Left renal cortex interstitium (tissue), 4 donors: Measurements from ENCODE around the gene PDE2A. TPM values are rescaled to one million over a fixed set of nuclear protein-coding genes. Genes with fewer than 3 reads are reported as not detected.
"Not testable (repeated sequence)": the region's sequence is repeated elsewhere in the genome, so short reads cannot be mapped to it uniquely, and the experiment has no call there.

ENCODE experiments used
- DNase-seq, 4 donors: peaks; one replicate each; pipeline ENCODE4 v3.0.0-alpha.2; 2013; ENCODE audit warnings: low read depth in 4 of 4, low spot score in 2 of 4, missing footprints in 1 of 4
- polyA plus RNA-seq, 4 donors: library from polyadenylated mRNA; unstranded; fragments of 120-200 nt; gene quantifications; one replicate each; pipeline ENCODE4 v1.2.1, GENCODE V29; 2013; ENCODE audit not compliant: insufficient read length in 4 of 4

The PDE2A gene
- polyA plus RNA-seq, 4 donors = 12.7 to 16.5 (median 13.4) TPM

GRCh38 chr11:72561856-72562255 lies 112.4 kb downstream of the PDE2A start:
- no peak for DNase-seq

- not testable (repeated sequence) for DNase-seq
Observed at GRCh38 chr11:72560864-72561263, 113.4 kb downstream of the PDE2A start.

GRCh38 chr11:72556433-72556832 lies 117.8 kb downstream of the PDE2A start:
- no peak for DNase-seq

- not testable (repeated sequence) for DNase-seq
Observed at GRCh38 chr11:72555014-72555522, 119.2 kb downstream of the PDE2A start.

- no peak for DNase-seq
Observed at GRCh38 chr11:72553706-72554105, 120.5 kb downstream of the PDE2A start.

- DNase-seq = no peak
Observed at GRCh38 chr11:72552399-72552910, 121.8 kb downstream of the PDE2A start.

GRCh38 chr11:72551571-72551970 lies 122.7 kb downstream of the PDE2A start:
- DNase-seq = no peak

- no peak for DNase-seq
Observed at GRCh38 chr11:72548463-72548862, 125.8 kb downstream of the PDE2A start.

GRCh38 chr11:72546866-72547265 lies 127.4 kb downstream of the PDE2A start:
- no peak for DNase-seq

- no peak for DNase-seq
Observed at GRCh38 chr11:72544589-72544988, 129.6 kb downstream of the PDE2A start.

GRCh38 chr11:72543849-72544542 lies 130.2 kb downstream of the PDE2A start:
- DNase-seq = no peak

- DNase-seq = no peak
Observed at GRCh38 chr11:72541257-72541974, 132.8 kb downstream of the PDE2A start.

- DNase-seq = no peak
Observed at GRCh38 chr11:72537051-72537450, 137.2 kb downstream of the PDE2A start.

GRCh38 chr11:72535194-72535547 lies 139.1 kb downstream of the PDE2A start:
- no peak for DNase-seq

GRCh38 chr11:72534371-72535193 lies 139.6 kb downstream of the PDE2A start:
- no peak for DNase-seq

GRCh38 chr11:72529068-72529467 lies 145.2 kb downstream of the PDE2A start:
- DNase-seq = no peak

GRCh38 chr11:72528121-72528520 lies 146.1 kb downstream of the PDE2A start:
- no peak for DNase-seq
